Activated CD8-positive, alpha-beta memory T cell treated with anti-CD3 and anti-CD28 coated beads for 4 hours (primary cell): ENCODE measurements around the gene DIO2.

Experiments
- DNase-seq, 2 donors: peaks; one replicate each; pipeline ENCODE4 v3.0.0-alpha.2; 2020; ENCODE audit warnings: low read depth in 2 of 2

The DIO2 gene

GRCh38 chr14:80211153-80212022 lies at the start of gene DIO2:
TSS of gene DIO2 (minus strand) at chr14:80211504. CDS start at chr14:80211472, 32 bp downstream.
- no peak for DNase-seq

GRCh38 chr14:80260645-80261044 lies 49.3 kb upstream of the DIO2 start:
- DNase-seq, result no peak

- DNase-seq, result no peak
Measured at GRCh38 chr14:80239631-80240030, 28.3 kb upstream of the DIO2 start.

GRCh38 chr14:80237143-80237542 lies 25.8 kb upstream of the DIO2 start:
- no peak for DNase-seq

- no peak for DNase-seq
Measured at GRCh38 chr14:80233470-80234089, 22.3 kb upstream of the DIO2 start.

- no peak for DNase-seq
Measured at GRCh38 chr14:80231702-80232101, 20.4 kb upstream of the DIO2 start.

GRCh38 chr14:80223696-80224465 lies 12.6 kb upstream of the DIO2 start:
- DNase-seq, result no peak

GRCh38 chr14:80216818-80217217 lies 5.5 kb upstream of the DIO2 start:
- no peak for DNase-seq

- DNase-seq, result no peak
Measured at GRCh38 chr14:80215756-80216581, 4.7 kb upstream of the DIO2 start.

GRCh38 chr14:80215081-80215480 lies 3.8 kb upstream of the DIO2 start:
- DNase-seq, result no peak

- DNase-seq, result no peak
Measured at GRCh38 chr14:80213602-80214001, 2.3 kb upstream of the DIO2 start.

GRCh38 chr14:80212023-80212397 lies 706 bp upstream of the DIO2 start:
- DNase-seq, result no peak

- DNase-seq, result no peak
Measured at GRCh38 chr14:80208461-80208860, 2.8 kb downstream of the DIO2 start.

GRCh38 chr14:80206351-80207080 lies 4.8 kb downstream of the DIO2 start:
- DNase-seq, result no peak

- no peak for DNase-seq
Measured at GRCh38 chr14:80202888-80203562, 8.3 kb downstream of the DIO2 start.

- no peak for DNase-seq
Measured at GRCh38 chr14:80200093-80200492, 11.2 kb downstream of the DIO2 start.

GRCh38 chr14:80188571-80188970 lies 22.7 kb downstream of the DIO2 start:
- DNase-seq, result no peak

- no peak for DNase-seq
Measured at GRCh38 chr14:80186301-80186800, 25.0 kb downstream of the DIO2 start.

GRCh38 chr14:80176893-80177292 lies 34.4 kb downstream of the DIO2 start:
- DNase-seq, result no peak

- no peak for DNase-seq
Measured at GRCh38 chr14:80172375-80173051, 38.8 kb downstream of the DIO2 start.
